ENCODE measurements around the gene PPP1CB. TPM values are rescaled to one million over a fixed set of nuclear protein-coding genes. Genes with fewer than 3 reads are reported as not detected.

PPP1CB gene
- total and polyA plus RNA-seq, 8 donors: 144 to 260 (median 185) TPM

GRCh38 chr2:28726177-28726576 lies 25.5 kb upstream of the PPP1CB start:
- Histone ChIP-seq H3K4me1 (no peaks in the 10 kb centered on the region), H3K27ac (no peak overlapping the region), H3K36me3 (no peaks in the 10 kb centered on the region), H3K4me3 (no peak overlapping the region), H3K9me3 (no peaks in the 10 kb centered on the region), H3K27me3 (no peaks in the 10 kb centered on the region)
- TF ChIP-seq CTCF (IDR thresholded peaks at IDR 0.05): no peak
- ATAC-seq (no peak), DNase-seq (no peak)
- intact Hi-C loops (cut with DNase I): no loop called here

- ATAC-seq (no peak), DNase-seq (no peak)
- intact Hi-C loops (cut with DNase I): no loop called here
- Histone ChIP-seq H3K4me1 (no peaks in the 10 kb centered on the region), H3K27ac (no peak overlapping the region), H3K27me3 (no peaks in the 10 kb centered on the region), H3K36me3 (no peaks in the 10 kb centered on the region), H3K4me3 (no peak overlapping the region), H3K9me3 (no peaks in the 10 kb centered on the region)
- TF ChIP-seq CTCF (IDR thresholded peaks at IDR 0.05): no peak
Observed at GRCh38 chr2:28729698-28730097, 21.9 kb upstream of the PPP1CB start.

- Histone ChIP-seq H3K27ac (no peak overlapping the region), H3K4me3 (no peak overlapping the region), H3K36me3 (no peaks in the 10 kb centered on the region), H3K9me3 (no peaks in the 10 kb centered on the region), H3K4me1 (no peaks in the 10 kb centered on the region), H3K27me3 (no peaks in the 10 kb centered on the region)
- DNase-seq (no peak), ATAC-seq (no peak)
- intact Hi-C loops (cut with DNase I): no loop called here
- no peak for TF ChIP-seq CTCF (IDR thresholded peaks at IDR 0.05)
Observed at GRCh38 chr2:28730641-28731146, 20.9 kb upstream of the PPP1CB start.

GRCh38 chr2:28735511-28735910 lies 16.1 kb upstream of the PPP1CB start:
- H3K27ac ChIP-seq: peak overlapping the region in 1 of 2 donors; percentile 53
- TF ChIP-seq CTCF (IDR thresholded peaks at IDR 0.05): no peak
- ATAC-seq (no peak), DNase-seq (no peak)
- H3K36me3 ChIP-seq: no peaks in the 10 kb centered on the region
- H3K4me1 ChIP-seq: peaks cover 0 to 3% of the 10 kb centered on the region in 2 donors
- H3K27me3 ChIP-seq: no peaks in the 10 kb centered on the region
- H3K9me3 ChIP-seq: peaks cover 0 to 12% of the 10 kb centered on the region in 2 donors
- no peak overlapping the region for H3K4me3 ChIP-seq
- intact Hi-C loops (cut with DNase I): no loop called here

- TF ChIP-seq CTCF (IDR thresholded peaks at IDR 0.05): no peak
- Histone ChIP-seq H3K27ac (peak overlapping the region in 1 of 2 donors; percentile 53), H3K9me3 (peaks cover 0 to 12% of the 10 kb centered on the region in 2 donors), H3K36me3 (no peaks in the 10 kb centered on the region), H3K4me3 (no peak overlapping the region), H3K4me1 (peaks cover 0 to 3% of the 10 kb centered on the region in 2 donors), H3K27me3 (no peaks in the 10 kb centered on the region)
- ATAC-seq: peak; percentile 100
- peak in 2 of 4 donors; percentile 40 to 71 for DNase-seq
- intact Hi-C loops (cut with DNase I): no loop called here
Observed at GRCh38 chr2:28736034-28736433, 15.6 kb upstream of the PPP1CB start.

All from left lung (tissue), 10 donors.